Ovary (tissue), 9 donors: ENCODE measurements around the gene PDC. TPM values are rescaled to one million over a fixed set of nuclear protein-coding genes. Genes with fewer than 3 reads are reported as not detected.

Source experiments
- DNase-seq, 5 donors: peaks; one replicate each; pipeline ENCODE4 v3.0.0-alpha.2; 2019 to 2020
- H3K27ac ChIP-seq, 2 donors: fragments of 200-600 bp; one replicate each; pipeline versions ENCODE4 v1.5.1 to v1.8.0; 2019 to 2022
- H3K27me3 ChIP-seq: fragments of 200-600 bp; one replicate; pipeline ENCODE4 v1.8.0; 2022
- H3K36me3 ChIP-seq: fragments of 200-600 bp; sonication (generic); one replicate; pipeline ENCODE4 v1.5.1; 2019
- H3K4me1 ChIP-seq: one replicate; pipeline ENCODE4 v1.8.1; 2013; ENCODE audit warnings: mild to moderate bottlenecking, moderate library complexity; ENCODE audit not compliant: insufficient read depth
- H3K4me3 ChIP-seq: fragments of 200-600 bp; sonication (generic); one replicate; pipeline ENCODE4 v1.5.1; 2017
- H3K9me3 ChIP-seq, 2 donors: fragments of 200-600 bp in 1 of 2; sonication (generic) in 1 of 2; one replicate each; pipeline versions ENCODE4 v1.5.1 to v1.8.1; 2013 to 2019; ENCODE audit warnings: mild to moderate bottlenecking in 1 of 2, moderate library complexity in 1 of 2
- CTCF ChIP-seq, 3 donors: fragments of 450-650 bp in 2 of 3; fragments of 200-600 bp in 1 of 3; IDR thresholded peaks; one replicate each; pipeline versions ENCODE4 v1.5.1 to v1.8.0; 2016 to 2022; ENCODE audit warnings: antibody characterized with exemption in 3 of 3, mild to moderate bottlenecking in 1 of 3
- EP300 ChIP-seq: sonication (generic); formaldehyde crosslinking; IDR thresholded peaks from one replicate; pipeline ENCODE4 v1.6.1; 2017; ENCODE audit warnings: antibody characterized with exemption
- POLR2A ChIP-seq: fragments of 450-650 bp; IDR thresholded peaks from one replicate; pipeline ENCODE4 v1.6.1; 2017; ENCODE audit warnings: antibody characterized with exemption, mild to moderate bottlenecking, moderate library complexity
- WGBS, 3 donors: extraction: QIAGEN DNeasy Blood & Tissue Kit in 1 of 3; methylation state at CpG; one replicate each; pipeline versions ENCODE4 v1.1.5 to v1.1.7; 2013 to 2017; 5-methylcytosine and 5-hydroxymethylcytosine counted together
- intact Hi-C, 4 donors: fragments of 100-400 bp; cut with DNase I; formaldehyde crosslinking; loops; one replicate each; pipeline versions ENCODE4 v1.11.0 to v1.15.1; 2022 to 2023
- polyA plus RNA-seq, 2 donors: library from polyadenylated mRNA; stranded (reverse); fragments of 200-250 nt in 1 of 2; fragments of 350-450 nt in 1 of 2; fragmentation: Illumina TruSeq in 1 of 2; extraction: RNeasy Lipid Tissue Mini Kit (QIAGEN cat#74804) in 1 of 2; gene quantifications; one replicate each; pipeline ENCODE4 v1.2.3, GENCODE V29; 2013 to 2014
- total RNA-seq, 7 donors: library from RNA; depleted of rRNA in 2 of 7; stranded (reverse); fragments of >200 nt in 2 of 7; fragmentation: NEBNext Ultra II Directional in 3 of 7; extraction: Animal tissue kit (Norgen Biotek cat#: 25700) in 3 of 7; gene quantifications; one replicate each; pipeline versions ENCODE4 v1.1.0 to v1.2.4, GENCODE V29; 2016 to 2023
- donor health status: DM: no; HTN: no; CAD: no; lungs with moderate emphysema.
- donor health status: DM: no; HTN: no; CAD: no.
- donor health status: Bipolar disorder and iron deficiency.
- donor health status: DM: yes; HTN: yes; CAD: no.
- donor health status: DM: no; HTN: no; CAD: no.
- donor health status: DM: yes; HTN: yes; CAD: no.

PDC gene
- total and polyA plus RNA-seq, 9 donors = not detected

- DNase-seq = no peak
- Histone ChIP-seq H3K36me3 (no peaks in the 10 kb centered on the region), H3K27ac (no peak overlapping the region), H3K9me3 (no peaks in the 10 kb centered on the region), H3K27me3 (no peaks in the 10 kb centered on the region), H3K4me3 (no peak overlapping the region), H3K4me1 (no peaks in the 10 kb centered on the region)
- no peak for TF ChIP-seq EP300
- no peak for TF ChIP-seq POLR2A
- no peak for TF ChIP-seq CTCF (IDR thresholded peaks at IDR 0.05)
- 92 to 95% (median 94%) methylated on average over 2 of the region's 2 CpGs for WGBS, 3 donors
- intact Hi-C loops = loop anchor here in 1 of 4 donors (10.0 kb wide), 1 partner anchor 498 kb away; no protein-coding TSS in a partner anchor
Measured at GRCh38 chr1:186487163-186487562, 26.2 kb upstream of the PDC start.

GRCh38 chr1:186486061-186486460 is 25.1 kb upstream of the PDC start:
- WGBS, 3 donors = 79 to 88% (median 79%) methylated on average over 1 of the region's 1 CpG
- DNase-seq = no peak
- no peaks in the 10 kb centered on the region for H3K27me3 ChIP-seq
- intact Hi-C loops = loop anchor here in 1 of 4 donors (10.0 kb wide), 1 partner anchor 499 kb away; no protein-coding TSS in a partner anchor
- no peak overlapping the region for H3K27ac ChIP-seq
- H3K4me1 ChIP-seq = no peaks in the 10 kb centered on the region
- H3K36me3 ChIP-seq = no peaks in the 10 kb centered on the region
- no peaks in the 10 kb centered on the region for H3K9me3 ChIP-seq
- H3K4me3 ChIP-seq = no peak overlapping the region
- TF ChIP-seq CTCF (IDR thresholded peaks at IDR 0.05) = no peak
- TF ChIP-seq POLR2A = no peak
- TF ChIP-seq EP300 = no peak

GRCh38 chr1:186483561-186483960 is 22.6 kb upstream of the PDC start:
- intact Hi-C loops = loop anchor here in 1 of 4 donors (10.0 kb wide), 1 partner anchor 501 kb away; no protein-coding TSS in a partner anchor
- Histone ChIP-seq H3K27ac (no peak overlapping the region), H3K27me3 (no peaks in the 10 kb centered on the region), H3K4me3 (no peak overlapping the region), H3K4me1 (no peaks in the 10 kb centered on the region), H3K36me3 (no peaks in the 10 kb centered on the region), H3K9me3 (no peaks in the 10 kb centered on the region)
- TF ChIP-seq POLR2A (no peak), CTCF (IDR thresholded peaks at IDR 0.05) (no peak)
- 72 to 74% (median 73%) methylated on average over 2 of the region's 2 CpGs for WGBS, 3 donors
- no peak for DNase-seq

- no peaks in the 10 kb centered on the region for H3K4me1 ChIP-seq
- no peak overlapping the region for H3K4me3 ChIP-seq
- H3K36me3 ChIP-seq = no peaks in the 10 kb centered on the region
- DNase-seq = peak; percentile 12 to 60 (median 48)
- H3K27ac ChIP-seq = no peak overlapping the region
- H3K9me3 ChIP-seq = no peaks in the 10 kb centered on the region
- intact Hi-C loops = loop anchor here in 1 of 4 donors (10.0 kb wide), 1 partner anchor 502 kb away; no protein-coding TSS in a partner anchor
- 2 to 7% (median 6%) methylated on average over 4 of the region's 4 CpGs for WGBS, 3 donors
- TF ChIP-seq POLR2A (no peak), CTCF (IDR thresholded peaks at IDR 0.05) (peak; percentile 29 to 35 (median 33))
- no peaks in the 10 kb centered on the region for H3K27me3 ChIP-seq
Measured at GRCh38 chr1:186482661-186483255, 21.8 kb upstream of the PDC start.
